ENCODE results near the gene AP3B1.
A peak's percentile ranks its signal among the peaks of the same experiment; 100 is the strongest.

The AP3B1 gene

GRCh38 chr5:78046006-78046405 lies 248.5 kb downstream of the AP3B1 start:
- H3K4me3 ChIP-seq (ENCODE audit: low read length): no peak overlapping the region
- no peak for TF ChIP-seq CTCF (conservative IDR thresholded peaks at IDR 0.05; ENCODE audit: low read length)
- DNase-seq (ENCODE audit: low read depth): no peak

- no peak for TF ChIP-seq CTCF (conservative IDR thresholded peaks at IDR 0.05; ENCODE audit: low read length)
- no peak overlapping the region for H3K4me3 ChIP-seq (ENCODE audit: low read length)
- DNase-seq (ENCODE audit: low read depth): no peak
Measured at GRCh38 chr5:78041805-78042204, 252.7 kb downstream of the AP3B1 start.

GRCh38 chr5:78025540-78025939 lies 269.0 kb downstream of the AP3B1 start:
- no peak for TF ChIP-seq CTCF (conservative IDR thresholded peaks at IDR 0.05; ENCODE audit: low read length)
- no peak for DNase-seq (ENCODE audit: low read depth)
- H3K4me3 ChIP-seq (ENCODE audit: low read length): no peak overlapping the region

- TF ChIP-seq CTCF (conservative IDR thresholded peaks at IDR 0.05; ENCODE audit: low read length): no peak
- no peak for DNase-seq (ENCODE audit: low read depth)
- no peak overlapping the region for H3K4me3 ChIP-seq (ENCODE audit: low read length)
Measured at GRCh38 chr5:78019744-78020143, 274.8 kb downstream of the AP3B1 start.

GRCh38 chr5:78016863-78017529 lies 277.5 kb downstream of the AP3B1 start:
- H3K4me3 ChIP-seq (ENCODE audit: low read length): no peak overlapping the region
- TF ChIP-seq CTCF (conservative IDR thresholded peaks at IDR 0.05; ENCODE audit: low read length): no peak
- no peak for DNase-seq (ENCODE audit: low read depth)

GRCh38 chr5:78009937-78010527 lies 284.5 kb downstream of the AP3B1 start:
- DNase-seq (ENCODE audit: low read depth): peak; percentile 91
- TF ChIP-seq CTCF (conservative IDR thresholded peaks at IDR 0.05; ENCODE audit: low read length): no peak; the same call in 1 of the 2 replicates
- H3K4me3 ChIP-seq (ENCODE audit: low read length): peak overlapping the region; percentile 43

GRCh38 chr5:78008356-78008967 lies 286.0 kb downstream of the AP3B1 start:
- no peak overlapping the region for H3K4me3 ChIP-seq (ENCODE audit: low read length)
- DNase-seq (ENCODE audit: low read depth): peak; percentile 51
- peak; percentile 88 for TF ChIP-seq CTCF (conservative IDR thresholded peaks at IDR 0.05; ENCODE audit: low read length)
